ENCODE measurements around the gene MED1. TPM values are rescaled to one million over a fixed set of nuclear protein-coding genes. Genes with fewer than 3 reads are reported as not detected.

The MED1 gene
- total RNA-seq, 1 experiment from 2014 or later = 41.4 TPM

GRCh38 chr17:39450051-39450450 lies 1.0 kb downstream of the MED1 start:
- no peaks in the 10 kb centered on the region; the same call in 1 of the 2 replicates for H3K4me1 ChIP-seq (ENCODE audit: control insufficient read depth, insufficient read depth, low read length)

GRCh38 chr17:39447561-39447960 lies 3.5 kb downstream of the MED1 start:
- in situ Hi-C loops (cut with HindIII; ENCODE audit: low pct_unique_long_range_greater_than_20kb, low sequenced_read_pairs) (no loop called here), intact Hi-C loops (cut with micrococcal nuclease; ENCODE audit: unreplicated experiment) (no loop called here)
- Histone ChIP-seq H3K27me3 (ENCODE audit: control insufficient read depth, insufficient read depth, low read length) (no peaks in the 10 kb centered on the region), H3K4me1 (ENCODE audit: control insufficient read depth, insufficient read depth, low read length) (no peaks in the 10 kb centered on the region; the same call in 1 of the 2 replicates), H3K36me3 (ENCODE audit: control insufficient read depth, insufficient read depth, low read length) (peaks cover 16% of the 10 kb centered on the region), H3K9me3 (ENCODE audit: control insufficient read depth, insufficient read depth, low read depth, low read length) (no peaks in the 10 kb centered on the region), H3K4me3 (ENCODE audit: low read depth in 2 of 2, low read length in 2 of 2) (no peak overlapping the region), H3K27ac (ENCODE audit: low read length) (no peak overlapping the region)
- ChIA-PET POLR2A (no interaction called here), CTCF (no interaction called here)
- BruUV-seq (replicated peaks) = no TSS peak
- no peak for ATAC-seq
- no peak for TF ChIP-seq SIN3A (IDR thresholded peaks at IDR 0.05; ENCODE audit: borderline replicate concordance, insufficient read depth, low read depth, low read length)
- TF ChIP-seq POLR2AphosphoS5 (IDR thresholded peaks at IDR 0.05; ENCODE audit: low read depth, low read length) = no peak
- TF ChIP-seq REST (IDR thresholded peaks at IDR 0.05; ENCODE audit: insufficient read depth in 1 of 2, low read depth in 2 of 2, low read length in 1 of 2) = no peak
- TF ChIP-seq TCF7L2 (IDR thresholded peaks at IDR 0.05; ENCODE audit: low read depth, low read length) = no peak
- TF ChIP-seq CTCF (IDR thresholded peaks at IDR 0.05) = no peak
- no peak for DNase-seq (ENCODE audit: low read depth, low spot score)

More at GRCh38 chr17:39450051-39450450, 1.0 kb downstream of the MED1 start:
- intact Hi-C loops (cut with micrococcal nuclease; ENCODE audit: unreplicated experiment) = no loop called here
- in situ Hi-C loops (cut with HindIII; ENCODE audit: low pct_unique_long_range_greater_than_20kb, low sequenced_read_pairs) = no loop called here
- H3K36me3 ChIP-seq (ENCODE audit: control insufficient read depth, insufficient read depth, low read length) = peaks cover 8% of the 10 kb centered on the region
- H3K9me3 ChIP-seq (ENCODE audit: control insufficient read depth, insufficient read depth, low read depth, low read length) = no peaks in the 10 kb centered on the region
- ChIA-PET POLR2A (no interaction called here), CTCF (no interaction called here)
- DNase-seq (ENCODE audit: low read depth, low spot score) = no peak
- H3K4me3 ChIP-seq (ENCODE audit: low read depth in 2 of 2, low read length in 2 of 2) = peak overlapping the region; percentile 96 to 97
- no peak for TF ChIP-seq SIN3A (IDR thresholded peaks at IDR 0.05; ENCODE audit: borderline replicate concordance, insufficient read depth, low read depth, low read length)
- no peak for TF ChIP-seq CTCF (IDR thresholded peaks at IDR 0.05)
- TF ChIP-seq REST (IDR thresholded peaks at IDR 0.05; ENCODE audit: insufficient read depth in 1 of 2, low read depth in 2 of 2, low read length in 1 of 2) = no peak
- no peak for TF ChIP-seq POLR2AphosphoS5 (IDR thresholded peaks at IDR 0.05; ENCODE audit: low read depth, low read length)
- TF ChIP-seq TCF7L2 (IDR thresholded peaks at IDR 0.05; ENCODE audit: low read depth, low read length) = no peak
- H3K27me3 ChIP-seq (ENCODE audit: control insufficient read depth, insufficient read depth, low read length) = no peaks in the 10 kb centered on the region
- BruUV-seq (replicated peaks) = no TSS peak
- H3K27ac ChIP-seq (ENCODE audit: low read length) = peak overlapping the region; percentile 97
- no peak for ATAC-seq

All from Panc1 (cell line).